GM21390 (cell line): Measurements from ENCODE around the gene ABCC12.
"Not testable (repeated sequence)": the region's sequence is repeated elsewhere in the genome, so short reads cannot be mapped to it uniquely, and the experiment has no call there.

Source experiments
- ATAC-seq: cut with Tn5 transposase; IDR thresholded peaks from one replicate; pipeline ENCODE4 v1.9.1; 2021; ENCODE audit not compliant: unreplicated experiment

Gene ABCC12

GRCh38 chr16:48166617-48167016 is 10.8 kb upstream of the ABCC12 start:
- not testable (repeated sequence) for ATAC-seq

DNA sequence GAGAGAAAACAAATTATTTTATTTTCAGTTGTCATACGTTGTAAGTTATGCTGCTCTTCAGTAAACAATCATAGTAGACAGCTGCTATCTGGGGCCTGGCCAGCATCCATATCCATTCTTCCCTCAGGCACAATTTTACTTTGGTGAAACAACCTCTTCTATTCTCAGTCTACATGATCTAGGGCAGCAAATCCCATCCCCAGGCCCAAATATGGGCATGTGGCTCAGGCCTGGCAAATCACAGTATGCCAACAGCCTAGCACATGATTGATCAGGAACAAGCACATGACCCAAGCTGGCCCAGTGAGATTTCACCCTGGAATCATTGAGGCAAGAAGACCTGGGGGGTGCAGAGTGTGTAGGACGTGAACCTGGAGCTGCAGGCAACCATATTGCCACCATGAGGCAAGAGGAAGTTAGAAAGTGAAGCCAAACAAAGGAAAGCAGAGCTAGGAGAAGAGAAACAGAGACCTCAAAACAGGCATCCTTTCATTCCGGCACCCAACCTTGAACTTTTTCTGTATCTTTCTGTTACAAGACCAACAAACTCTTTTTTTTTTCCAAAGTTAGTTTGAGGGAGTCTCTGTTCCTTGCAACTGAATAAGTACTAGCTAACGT is 10.3 kb upstream of the ABCC12 start:
- no peak for ATAC-seq

GRCh38 chr16:48164907-48165715 is 9.3 kb upstream of the ABCC12 start:
- ATAC-seq, result peak; percentile 89

DNA sequence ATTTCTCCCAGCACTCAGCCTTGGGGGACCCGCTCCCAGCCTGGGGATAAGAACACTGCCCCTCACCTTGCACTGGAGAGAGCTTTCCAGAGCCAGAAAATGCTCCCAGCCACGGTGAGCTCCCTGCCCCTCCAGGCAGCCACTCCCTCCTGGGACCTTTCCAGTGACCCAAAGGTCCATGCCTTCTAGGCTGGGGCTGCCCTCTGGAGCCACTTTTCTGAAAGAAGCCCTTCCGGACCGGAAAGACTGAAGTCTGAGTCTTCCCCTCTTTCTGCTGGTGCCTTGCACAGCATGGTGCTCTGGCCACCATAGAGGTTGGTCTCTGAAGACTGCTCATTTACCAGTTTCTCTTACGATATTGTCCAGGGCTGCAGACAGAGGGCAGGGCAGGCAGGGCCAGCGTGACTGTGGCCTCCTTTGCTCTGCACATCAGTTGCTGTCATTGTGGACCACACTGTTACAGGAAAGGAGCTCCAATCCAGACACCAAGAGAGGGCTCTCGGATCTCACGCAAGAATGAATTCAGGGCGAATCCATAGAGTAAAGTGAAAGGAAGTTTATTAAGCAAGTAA is 7.1 kb upstream of the ABCC12 start:
- no peak for ATAC-seq

DNA sequence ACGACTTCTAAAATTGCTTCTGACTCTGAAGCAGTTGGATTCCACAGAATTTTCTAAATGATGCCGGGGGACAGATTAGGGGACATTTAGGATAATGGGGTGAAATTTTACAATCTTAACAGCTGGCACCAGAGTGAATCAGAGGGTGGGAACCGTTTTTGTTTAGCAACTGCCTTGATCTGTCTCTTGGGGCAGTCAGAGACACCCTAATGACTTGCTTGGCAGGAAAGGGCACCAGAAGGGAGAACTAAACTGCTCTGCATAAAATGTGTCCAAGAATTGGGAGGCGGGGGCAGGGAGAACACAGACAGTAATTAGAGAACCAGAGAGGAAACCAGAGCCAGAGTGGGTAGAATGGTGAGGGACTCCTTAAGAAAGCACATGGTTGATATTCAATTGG is 6.1 kb upstream of the ABCC12 start:
- ATAC-seq, result no peak

GRCh38 chr16:48160575-48160974 is 4.8 kb upstream of the ABCC12 start:
- ATAC-seq, result no peak

DNA sequence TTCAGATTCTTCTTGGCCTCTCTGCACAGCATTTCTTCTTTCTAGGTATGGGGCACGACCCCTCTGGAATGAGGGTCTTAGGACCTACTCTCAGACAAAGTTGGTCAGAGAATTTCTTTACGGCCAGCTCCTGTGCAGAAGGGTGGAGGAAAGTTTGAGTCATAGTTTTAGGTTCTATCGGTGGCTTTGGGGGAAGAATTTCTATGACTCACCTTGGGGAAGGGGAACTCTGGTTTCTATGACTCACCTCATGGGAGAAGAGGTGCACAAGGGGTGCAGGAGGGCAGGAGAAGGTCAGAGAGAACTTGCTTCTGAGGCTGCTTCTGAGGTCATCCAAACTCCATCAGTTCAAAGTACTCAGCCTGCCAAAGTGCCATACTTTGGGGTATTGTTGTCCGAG is 2.5 kb upstream of the ABCC12 start:
- peak; percentile 68 for ATAC-seq

DNA sequence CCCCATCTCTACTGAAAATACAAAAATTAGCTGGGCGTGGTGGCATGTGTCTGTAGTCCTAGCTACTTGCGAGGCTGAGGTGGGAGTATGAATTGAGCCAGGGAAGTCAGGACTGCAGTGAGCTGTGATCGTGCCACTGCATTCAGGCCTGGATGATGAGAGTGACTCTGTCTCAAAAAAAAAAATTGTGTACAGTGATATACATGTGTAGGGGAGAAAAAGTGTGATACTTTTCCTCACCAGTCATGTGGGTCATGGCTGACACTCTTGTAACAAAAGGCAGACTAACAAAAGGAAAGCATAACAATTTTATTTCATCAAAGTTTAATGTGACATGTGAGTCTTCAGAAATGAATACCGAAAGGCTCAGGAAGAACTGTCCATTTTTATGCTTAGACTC is 2.0 kb upstream of the ABCC12 start:
- no peak for ATAC-seq

DNA sequence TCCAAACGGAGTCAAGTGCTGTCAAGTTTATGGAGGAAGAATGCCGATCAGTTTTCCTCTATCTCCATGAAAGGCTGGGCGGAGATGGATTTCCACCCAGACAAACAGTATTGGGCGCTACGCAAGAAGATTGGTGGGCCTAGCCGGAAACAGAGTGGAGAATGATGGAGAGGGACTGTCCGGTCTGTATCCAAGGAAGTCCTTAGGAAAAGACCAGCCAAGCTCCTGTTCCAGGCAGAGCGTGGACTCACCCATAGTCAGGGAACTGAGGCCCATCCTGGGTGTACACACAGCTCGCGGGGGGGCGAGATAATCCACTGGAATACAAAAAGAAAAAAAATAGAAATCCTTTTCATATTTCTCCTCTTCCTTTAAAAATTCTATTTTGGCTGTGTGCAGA is 1.5 kb upstream of the ABCC12 start:
- ATAC-seq, result no peak

DNA sequence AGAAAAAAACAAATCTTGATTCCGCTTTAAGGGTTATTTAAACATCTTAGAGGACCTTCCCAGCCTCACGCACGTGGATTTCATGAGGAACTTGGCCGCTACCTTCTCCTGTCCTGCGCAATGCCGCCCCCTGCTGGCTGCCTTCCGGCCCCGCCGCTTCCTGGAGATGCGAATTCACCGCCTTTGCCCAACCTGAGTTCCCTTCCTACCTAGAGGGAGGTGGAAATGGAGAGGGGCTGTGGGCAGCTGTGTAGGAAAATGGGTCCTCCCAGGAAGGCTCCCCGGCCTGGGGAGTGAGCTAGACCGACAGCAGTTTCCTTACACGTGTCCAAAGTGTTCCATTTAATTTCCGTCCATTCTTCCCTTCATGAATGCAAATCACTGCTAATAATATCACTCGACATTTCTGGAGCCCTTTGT is 1.0 kb upstream of the ABCC12 start:
- ATAC-seq, result no peak

DNA sequence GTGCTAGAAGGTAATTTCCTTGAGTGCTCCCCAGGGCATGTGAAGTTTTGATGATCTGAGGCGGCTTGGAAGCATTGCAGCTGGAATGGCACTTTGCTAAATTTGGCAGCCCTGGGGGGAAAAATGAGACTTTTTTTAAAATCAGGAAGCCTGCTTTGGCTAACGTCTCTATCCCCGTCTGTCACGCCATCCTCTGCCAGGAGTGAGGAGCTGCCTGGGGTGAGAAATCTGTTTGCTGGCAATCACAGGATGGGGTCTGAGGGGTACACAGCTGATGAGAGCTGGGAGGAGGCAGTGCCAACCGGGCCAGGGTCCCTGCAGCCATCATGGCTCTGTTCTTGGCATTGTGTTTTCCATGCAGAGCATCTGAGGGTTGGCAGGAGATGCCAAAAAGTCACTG is 2.0 kb downstream of the ABCC12 start:
- no peak for ATAC-seq

GRCh38 chr16:48152226-48152625 is 3.6 kb downstream of the ABCC12 start:
- ATAC-seq, result no peak

- no peak for ATAC-seq
Measured at GRCh38 chr16:48150707-48151106, 5.1 kb downstream of the ABCC12 start.

DNA sequence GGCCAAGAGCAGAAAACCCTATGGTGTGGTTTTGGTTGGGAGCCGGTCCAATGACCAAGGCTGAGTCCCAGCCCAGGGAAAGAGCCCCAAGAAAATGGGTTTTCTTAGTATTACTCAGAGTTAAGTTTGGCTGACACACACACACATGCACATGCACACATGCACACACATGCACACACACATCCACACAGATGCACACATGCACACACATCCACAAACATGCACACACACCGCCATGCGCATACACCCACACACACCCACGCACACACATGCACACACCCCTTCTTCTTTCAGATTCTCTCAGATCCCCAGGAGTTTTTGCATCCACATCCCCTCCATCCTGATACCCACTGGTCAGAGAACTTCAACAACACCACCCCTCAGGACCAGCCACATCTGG is 9.1 kb downstream of the ABCC12 start:
- ATAC-seq, result no peak

DNA sequence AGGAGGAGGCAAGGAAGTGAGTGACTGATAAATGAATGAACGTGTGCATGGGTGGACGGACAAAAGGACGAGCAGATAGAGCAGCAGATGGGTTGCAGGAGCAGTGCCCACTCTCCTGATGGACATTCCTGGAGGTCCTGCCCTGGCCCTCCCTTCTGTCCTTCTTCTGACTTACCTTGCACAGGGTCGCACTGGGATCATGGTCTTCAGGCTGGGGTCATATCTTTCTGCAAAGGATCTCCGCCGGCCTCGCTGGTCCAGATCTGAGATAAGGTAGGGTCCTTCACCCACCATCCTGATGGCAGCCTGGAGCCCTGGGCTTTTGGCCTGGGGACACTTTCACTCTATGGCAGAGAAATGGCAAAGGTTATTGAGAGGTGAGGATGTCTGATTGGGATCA is 9.7 kb downstream of the ABCC12 start:
- no peak for ATAC-seq

DNA sequence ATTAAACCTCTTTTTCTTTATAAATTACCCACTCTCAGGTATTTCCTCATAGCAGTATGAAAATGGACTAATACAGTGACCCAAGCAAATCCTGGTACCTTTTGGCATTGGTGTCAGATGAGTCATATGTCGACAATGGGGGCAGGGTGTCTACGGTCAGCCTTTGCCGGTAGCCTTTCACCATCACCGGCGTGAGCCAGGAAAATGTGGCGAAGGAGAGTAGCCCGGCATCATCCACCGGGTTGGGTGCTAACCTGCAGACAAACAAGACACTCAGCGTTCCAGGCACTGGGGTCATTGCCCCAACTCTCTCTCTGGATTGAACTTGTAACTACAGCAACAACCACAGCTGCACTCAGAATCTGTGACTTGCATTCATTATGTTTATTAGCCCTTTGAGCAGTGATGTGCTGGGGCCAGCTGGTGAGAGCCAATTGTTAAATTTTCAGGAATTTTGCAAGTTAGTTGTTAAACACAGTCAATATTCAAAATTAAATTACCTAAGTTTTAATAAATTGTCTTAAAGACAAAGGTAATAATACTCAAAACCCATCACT is 11.9 kb downstream of the ABCC12 start:
- no peak for ATAC-seq

- no peak for ATAC-seq
Measured at GRCh38 chr16:48140821-48141220, 15.0 kb downstream of the ABCC12 start.

DNA sequence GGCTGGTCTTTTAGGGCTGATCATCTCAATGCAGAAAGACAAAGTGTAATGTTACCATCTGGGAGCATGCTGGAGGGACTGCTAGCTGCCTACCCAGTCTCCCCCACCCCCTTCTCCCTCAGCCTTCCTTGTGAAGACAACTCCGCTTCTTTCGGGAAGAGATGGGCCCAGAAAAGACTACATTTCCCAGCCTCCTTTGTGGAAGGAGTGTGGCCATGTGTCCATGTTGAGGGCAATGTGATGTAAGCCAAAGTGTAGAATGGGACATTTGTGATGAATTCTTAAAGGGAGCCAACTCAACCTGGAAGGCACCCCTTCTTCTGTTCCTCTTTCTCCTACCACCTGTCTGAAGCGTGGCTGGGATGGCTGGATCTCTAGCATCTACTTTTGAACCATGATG is 16.3 kb downstream of the ABCC12 start:
- no peak for ATAC-seq

DNA sequence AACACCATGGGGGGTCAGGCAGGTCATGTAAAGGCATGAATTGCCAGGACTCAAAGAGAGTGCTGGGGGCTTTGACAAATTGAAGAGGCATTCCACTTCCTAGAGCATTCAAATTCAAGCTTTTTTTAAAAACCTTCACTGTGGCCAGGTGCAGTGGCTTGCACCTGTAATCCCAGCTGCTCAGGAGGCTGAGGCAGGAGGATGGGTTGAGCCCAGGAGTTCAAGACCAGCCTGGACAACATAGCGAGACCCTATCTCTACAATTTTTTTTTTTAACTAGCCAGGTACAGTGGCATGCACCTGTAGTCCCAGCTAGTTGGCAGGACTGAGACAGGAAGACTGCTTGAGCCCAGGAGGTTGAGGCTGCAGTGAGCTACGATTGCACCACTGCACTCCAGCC is 17.2 kb downstream of the ABCC12 start:
- no peak for ATAC-seq

DNA sequence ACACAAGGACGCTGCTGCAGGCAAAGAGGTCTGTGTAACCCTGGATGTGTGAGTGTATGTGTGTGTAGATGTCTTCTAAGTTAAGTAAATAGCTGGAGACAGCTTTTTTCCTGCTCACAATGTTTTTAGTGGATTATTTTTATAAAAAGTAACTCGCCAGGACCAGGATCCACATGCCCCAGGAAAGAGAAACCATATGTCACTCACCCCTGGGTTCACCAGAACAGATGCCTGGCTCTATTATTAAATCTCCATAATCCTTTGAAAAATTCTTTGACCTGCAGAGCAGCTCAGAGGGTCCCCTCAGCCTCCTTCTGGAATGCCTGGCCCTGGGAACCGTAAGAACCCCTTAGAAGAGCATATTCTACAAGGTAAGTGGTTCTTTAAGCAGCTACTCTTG is 18.0 kb downstream of the ABCC12 start:
- ATAC-seq, result no peak

DNA sequence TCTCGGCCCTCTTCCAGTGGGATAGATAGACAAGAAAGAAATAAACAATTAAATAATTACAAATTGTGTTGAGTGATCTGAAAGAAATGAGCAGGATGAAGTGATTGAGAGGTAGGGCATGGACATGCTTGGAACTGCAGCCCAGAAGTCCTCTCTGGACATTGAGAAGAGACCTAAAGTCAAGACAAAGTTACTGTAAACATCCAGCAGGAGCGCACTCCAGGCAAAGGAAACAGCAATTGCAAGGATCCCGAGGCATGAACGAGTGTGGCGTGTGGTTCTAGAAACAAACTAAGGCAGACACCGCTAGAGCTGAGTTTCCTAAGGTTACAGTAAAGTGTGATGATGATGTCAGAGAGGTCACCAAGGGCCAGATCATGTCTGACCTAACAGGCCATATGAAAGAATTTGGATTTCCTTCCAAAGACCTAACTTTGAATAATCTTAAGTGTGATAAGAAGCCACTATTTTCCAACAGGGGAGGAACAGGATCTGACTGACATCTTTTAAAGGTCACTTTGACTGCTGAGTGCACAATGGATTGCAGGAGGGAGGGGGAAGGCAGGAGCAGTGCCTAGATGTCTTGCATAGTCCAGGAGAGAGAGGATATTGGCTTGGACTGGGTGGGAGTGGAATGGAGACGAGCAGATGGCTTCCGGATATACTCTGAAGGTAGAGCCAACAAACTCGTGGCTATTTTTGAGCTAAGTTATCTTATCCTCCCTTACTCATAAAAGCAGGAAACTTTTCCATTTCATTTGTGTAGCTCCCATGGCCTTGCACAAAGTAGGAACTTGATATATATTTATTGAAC is 19.0 kb downstream of the ABCC12 start:
- no peak for ATAC-seq
